ENCODE data around the gene MPV17. TPM values are rescaled to one million over a fixed set of nuclear protein-coding genes. Genes with fewer than 3 reads are reported as not detected.

The MPV17 gene
- total RNA-seq, 1 experiment from 2014 or later = 50.6 TPM

GRCh38 chr2:27294928-27295327 lies 28.0 kb downstream of the MPV17 start:
- no peaks in the 10 kb centered on the region for H3K9me3 ChIP-seq
- intact Hi-C loops (cut with micrococcal nuclease; ENCODE audit: unreplicated experiment) = no loop called here
- no peaks in the 10 kb centered on the region for H3K27me3 ChIP-seq (replicated peaks; ENCODE audit: control insufficient read depth, insufficient read depth, low read length)
- TF ChIP-seq CTCF (IDR thresholded peaks at IDR 0.05; ENCODE audit: insufficient read depth in 1 of 2, low read depth in 1 of 2, low read length in 1 of 2, severe bottlenecking in 1 of 2, unreplicated experiment in 1 of 2) = no peak
- no peaks in the 10 kb centered on the region for H3K27me3 Mint-ChIP-seq (ENCODE audit: insufficient read depth, unreplicated experiment)
- no peak for DNase-seq
- CTCF ChIA-PET = no interaction called here
- BruUV-seq (replicated peaks) = no TSS peak
- POLR2A ChIA-PET = interaction anchor here (0.6 kb wide), 1 partner anchor 28 kb away, joined by 4 read pairs; no protein-coding TSS in a partner anchor
- H3K4me3 ChIP-seq (ENCODE audit: low read depth, low read length) = no peak overlapping the region
- peaks cover 12% of the 10 kb centered on the region for H3K36me3 Mint-ChIP-seq (ENCODE audit: insufficient read depth, unreplicated experiment)
- no peak overlapping the region for H3K27ac Mint-ChIP-seq (ENCODE audit: unreplicated experiment)
- peaks cover 49% of the 10 kb centered on the region for H3K4me1 Mint-ChIP-seq (ENCODE audit: low read depth, unreplicated experiment)
- H3K4me1 ChIP-seq = peaks cover 67% of the 10 kb centered on the region
- no peaks in the 10 kb centered on the region for H3K36me3 ChIP-seq (ENCODE audit: control insufficient read depth, insufficient read depth, low read length)
- no peak overlapping the region for H3K4me3 Mint-ChIP-seq (ENCODE audit: unreplicated experiment)
- no peaks in the 10 kb centered on the region for H3K9me3 Mint-ChIP-seq (ENCODE audit: unreplicated experiment)

- Mint-ChIP-seq H3K27me3 (ENCODE audit: insufficient read depth, unreplicated experiment) (no peaks in the 10 kb centered on the region), H3K27ac (ENCODE audit: unreplicated experiment) (peak overlapping the region; percentile 47), H3K9me3 (ENCODE audit: unreplicated experiment) (no peaks in the 10 kb centered on the region), H3K36me3 (ENCODE audit: insufficient read depth, unreplicated experiment) (peaks cover 12% of the 10 kb centered on the region), H3K4me1 (ENCODE audit: low read depth, unreplicated experiment) (peaks cover 42% of the 10 kb centered on the region), H3K4me3 (ENCODE audit: unreplicated experiment) (peak overlapping the region; percentile 17)
- Histone ChIP-seq H3K36me3 (ENCODE audit: control insufficient read depth, insufficient read depth, low read length) (no peaks in the 10 kb centered on the region), H3K27me3 (replicated peaks; ENCODE audit: control insufficient read depth, insufficient read depth, low read length) (no peaks in the 10 kb centered on the region), H3K4me1 (peaks cover 61% of the 10 kb centered on the region), H3K9me3 (no peaks in the 10 kb centered on the region), H3K4me3 (ENCODE audit: low read depth, low read length) (no peak overlapping the region)
- TF ChIP-seq CTCF (IDR thresholded peaks at IDR 0.05; ENCODE audit: insufficient read depth in 1 of 2, low read depth in 1 of 2, low read length in 1 of 2, severe bottlenecking in 1 of 2, unreplicated experiment in 1 of 2) = peak in 1 of 2 experiments; percentile 19
- BruUV-seq (replicated peaks) = no TSS peak
- CTCF ChIA-PET = interaction anchor here (0.9 to 3.3 kb wide), 11 partner anchors 9 to 330 kb away, joined by 3 to 41 read pairs (median 5); partner anchors contain the start of genes CGREF1, MPV17, SLC30A3 and TRIM54
- POLR2A ChIA-PET = no interaction called here
- DNase-seq = peak in 1 of 2 experiments; percentile 42
- intact Hi-C loops (cut with micrococcal nuclease; ENCODE audit: unreplicated experiment) = no loop called here
Observed at GRCh38 chr2:27291865-27292264, 31.0 kb downstream of the MPV17 start.

GRCh38 chr2:27290549-27290948 lies 32.3 kb downstream of the MPV17 start:
- Histone ChIP-seq H3K4me3 (ENCODE audit: low read depth, low read length) (no peak overlapping the region), H3K27me3 (replicated peaks; ENCODE audit: control insufficient read depth, insufficient read depth, low read length) (no peaks in the 10 kb centered on the region), H3K4me1 (peaks cover 48% of the 10 kb centered on the region), H3K36me3 (ENCODE audit: control insufficient read depth, insufficient read depth, low read length) (no peaks in the 10 kb centered on the region), H3K9me3 (no peaks in the 10 kb centered on the region)
- no peak for TF ChIP-seq CTCF (IDR thresholded peaks at IDR 0.05; ENCODE audit: insufficient read depth in 1 of 2, low read depth in 1 of 2, low read length in 1 of 2, severe bottlenecking in 1 of 2, unreplicated experiment in 1 of 2)
- Mint-ChIP-seq H3K9me3 (ENCODE audit: unreplicated experiment) (no peaks in the 10 kb centered on the region), H3K36me3 (ENCODE audit: insufficient read depth, unreplicated experiment) (peaks cover 8% of the 10 kb centered on the region), H3K4me3 (ENCODE audit: unreplicated experiment) (no peak overlapping the region), H3K4me1 (ENCODE audit: low read depth, unreplicated experiment) (peaks cover 34% of the 10 kb centered on the region), H3K27me3 (ENCODE audit: insufficient read depth, unreplicated experiment) (no peaks in the 10 kb centered on the region), H3K27ac (ENCODE audit: unreplicated experiment) (no peak overlapping the region)
- intact Hi-C loops (cut with micrococcal nuclease; ENCODE audit: unreplicated experiment) = no loop called here
- POLR2A ChIA-PET = no interaction called here
- CTCF ChIA-PET = no interaction called here
- no peak for DNase-seq
- no TSS peak for BruUV-seq (replicated peaks)
